Left renal pelvis (tissue), 4 donors: Measurements from ENCODE around the gene EPHA8. TPM values are rescaled to one million over a fixed set of nuclear protein-coding genes. Genes with fewer than 3 reads are reported as not detected.

Source experiments
- DNase-seq, 4 donors: peaks; one replicate each; pipeline ENCODE4 v3.0.0-alpha.2; 2013; ENCODE audit warnings: low read depth in 4 of 4, low spot score in 3 of 4
- polyA plus RNA-seq, 4 donors: library from polyadenylated mRNA; unstranded; fragments of 120-200 nt; gene quantifications; one replicate each; pipeline ENCODE4 v1.2.1, GENCODE V29; 2013; ENCODE audit not compliant: insufficient read length in 4 of 4

EPHA8 gene
- polyA plus RNA-seq, 4 donors: 1.2 to 2.0 (median 1.6) TPM; not detected in 1

- no peak for DNase-seq
These were observed 75.4 kb downstream of the EPHA8 start for GRCh38 chr1:22638476-22639234.

DNA sequence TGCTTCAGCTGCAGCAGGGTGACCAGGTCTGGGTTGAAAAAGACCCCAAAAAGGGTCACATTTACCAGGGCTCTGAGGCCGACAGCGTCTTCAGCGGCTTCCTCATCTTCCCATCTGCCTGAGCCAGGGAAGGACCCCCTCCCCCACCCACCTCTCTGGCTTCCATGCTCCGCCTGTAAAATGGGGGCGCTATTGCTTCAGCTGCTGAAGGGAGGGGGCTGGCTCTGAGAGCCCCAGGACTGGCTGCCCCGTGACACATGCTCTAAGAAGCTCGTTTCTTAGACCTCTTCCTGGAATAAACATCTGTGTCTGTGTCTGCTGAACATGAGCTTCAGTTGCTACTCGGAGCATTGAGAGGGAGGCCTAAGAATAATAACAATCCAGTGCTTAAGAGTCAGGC is 76.0 kb downstream of the EPHA8 start:
- DNase-seq: no peak

GRCh38 chr1:22641247-22641646 is 78.0 kb downstream of the EPHA8 start:
- DNase-seq: no peak

GRCh38 chr1:22641906-22642636 is 78.8 kb downstream of the EPHA8 start:
- peak in 2 of 4 donors; percentile 27 to 31 for DNase-seq

- no peak for DNase-seq
These were observed 80.1 kb downstream of the EPHA8 start, which contains the start of gene C1QC for GRCh38 chr1:22643381-22643780. Gene C1QC, plus strand, starts transcription at chr1:22643633. Its CDS starts 391 bp downstream, at chr1:22644024.

DNA sequence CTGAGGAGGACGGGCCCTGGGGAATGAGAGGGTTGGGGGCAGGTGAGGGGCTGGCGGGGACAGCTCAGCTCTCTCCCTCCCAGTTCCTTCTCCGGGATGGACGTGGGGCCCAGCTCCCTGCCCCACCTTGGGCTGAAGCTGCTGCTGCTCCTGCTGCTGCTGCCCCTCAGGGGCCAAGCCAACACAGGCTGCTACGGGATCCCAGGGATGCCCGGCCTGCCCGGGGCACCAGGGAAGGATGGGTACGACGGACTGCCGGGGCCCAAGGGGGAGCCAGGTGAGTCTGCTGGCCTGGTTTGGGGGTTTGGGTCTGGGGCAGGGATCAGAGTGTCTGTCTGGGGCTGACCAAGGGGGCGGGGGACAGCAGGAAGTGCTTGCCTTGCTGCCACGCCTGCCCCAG is 80.6 kb downstream of the EPHA8 start:
- DNase-seq: no peak

GRCh38 chr1:22645931-22646330 is 82.6 kb downstream of the EPHA8 start:
- DNase-seq: no peak

GRCh38 chr1:22646384-22646783 is 83.1 kb downstream of the EPHA8 start:
- DNase-seq: no peak

GRCh38 chr1:22650089-22650693 is 86.9 kb downstream of the EPHA8 start:
- no peak for DNase-seq

GRCh38 chr1:22651941-22652856 is 88.9 kb downstream of the EPHA8 start:
- DNase-seq: no peak

DNA sequence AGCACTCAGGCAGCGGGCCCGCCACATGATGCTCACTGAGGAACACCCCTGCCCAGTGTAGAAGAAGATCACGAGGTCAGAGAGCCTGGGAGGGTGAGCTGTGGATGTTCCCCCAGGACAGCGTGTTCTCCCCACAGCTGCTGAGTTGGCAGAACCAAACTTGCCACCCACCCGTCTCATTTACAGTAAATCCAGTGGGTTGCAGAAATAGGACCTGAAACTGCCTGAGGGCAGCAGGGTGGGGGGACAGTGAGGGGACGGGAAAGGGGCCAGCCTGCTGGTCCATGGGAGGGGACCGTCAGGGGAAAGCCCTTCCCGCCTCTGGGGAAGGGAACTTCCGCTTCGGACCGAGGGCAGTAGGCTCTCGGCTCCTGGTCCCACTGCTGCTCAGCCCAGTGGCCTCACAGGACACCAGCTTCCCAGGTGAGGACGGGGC is 89.6 kb downstream of the EPHA8 start, which contains the start of gene C1QB:
TSS of gene C1QB (plus strand) at position 356 of the 436 bp plus-strand sequence. CDS start 6,227 bp downstream, outside the sequence.
- DNase-seq: no peak

Other genes with a start within 250 kb of the EPHA8 start
- gene ZBTB40, start 111.6 kb upstream of the EPHA8 start, polyA plus RNA-seq: 10 to 100 TPM; 15.3 to 21.0 (median 18.8) TPM
- 10 to 100 TPM; 13.2 to 46.0 (median 15.8) TPM for gene C1QA, start 73.1 kb downstream of the EPHA8 start, polyA plus RNA-seq
- 10 to 100 TPM; 11.8 to 35.1 (median 14.6) TPM for gene C1QC, start 80.1 kb downstream of the EPHA8 start, polyA plus RNA-seq
- gene C1QB, start 89.7 kb downstream of the EPHA8 start, polyA plus RNA-seq: 10 to 100 TPM in 2 of 4 donors, 1 to 10 TPM in 2; 9.0 to 31.9 (median 10.1) TPM
- 10 to 100 TPM; 12.4 to 67.9 (median 14.5) TPM for gene EPHB2, start 147.3 kb downstream of the EPHA8 start, polyA plus RNA-seq